ENCODE data around the gene SRPK2. TPM values are rescaled to one million over a fixed set of nuclear protein-coding genes. Genes with fewer than 3 reads are reported as not detected.

Gene SRPK2
- total and polyA plus RNA-seq, 2 of the 8 experiments (the other 6 are each of a cell fraction or from before 2014, with no cell fraction given): 10.0 to 47.1 TPM

- no peak overlapping the region for H2AFZ ChIP-seq (ENCODE audit: low read length)
- no peaks in the 10 kb centered on the region for H3K36me3 ChIP-seq (ENCODE audit: control insufficient read depth in 2 of 4, insufficient read depth in 4 of 4, low read length in 3 of 4)
- H3K4ac ChIP-seq (replicated peaks; ENCODE audit: insufficient read length, low read depth, low read length): no peak overlapping the region
- H3K27ac ChIP-seq (ENCODE audit: low read depth, low read length): no peak overlapping the region
- no peak overlapping the region for H3K9ac ChIP-seq (replicated peaks in 1 of 4; ENCODE audit: extremely low read depth in 1 of 4, low read depth in 3 of 4, low read length in 3 of 4)
- H2BK120ac ChIP-seq (replicated peaks; ENCODE audit: low read depth, low read length): no peak overlapping the region
- peaks cover 0 to 3% (median 0%) of the 10 kb centered on the region in 4 experiments; a peak in 2 of 7 replicates for H3K4me1 ChIP-seq (replicated peaks in 1 of 4; ENCODE audit: control insufficient read depth in 3 of 4, insufficient read depth in 4 of 4, low read length in 3 of 4)
- no peaks in the 10 kb centered on the region for H3K9me3 ChIP-seq (ENCODE audit: insufficient read depth in 2 of 2, low read depth in 1 of 2, low read length in 1 of 2)
- ChIA-PET POLR2A (ENCODE audit: partially characterized antibody) (interaction anchor here (0.6 kb wide), 1 partner anchor 186 kb away, joined by 3 read pairs; no protein-coding TSS in a partner anchor), CTCF (ENCODE audit: partially characterized antibody) (interaction anchor here (0.7 kb wide), 1 partner anchor 8 kb away, joined by 3 read pairs; no protein-coding TSS in a partner anchor)
- WGBS, 2 experiments (ENCODE audit: extremely low coverage in 1 of 2, insufficient coverage in 1 of 2, insufficient read length in 1 of 2, insufficient replicate concordance in 2 of 2, low coverage in 1 of 2, low lambda C conversion rate in 2 of 2, missing lambda C conversion rate in 1 of 2): 94% methylated on average over 5 of the region's 5 CpGs; no CpG with 5 or more reads in 1 of the 2 experiments
- DNase-seq (ENCODE audit: low read depth in 1 of 2, low spot score in 2 of 2): no peak
- H3K4me2 ChIP-seq (ENCODE audit: insufficient read depth in 1 of 2, low read depth in 2 of 2, low read length in 2 of 2): no peak overlapping the region
- H4K20me1 ChIP-seq (replicated peaks in 1 of 2; ENCODE audit: control insufficient read depth in 1 of 2, insufficient read depth in 2 of 2, low read length in 2 of 2): peaks cover 2 to 9% of the 10 kb centered on the region in 2 experiments
- H4K91ac ChIP-seq (replicated peaks; ENCODE audit: insufficient read length, low read length): no peak overlapping the region
- no peak overlapping the region for H2AK5ac ChIP-seq (ENCODE audit: low read depth, low read length)
- H3K14ac ChIP-seq (ENCODE audit: insufficient read length): no peak overlapping the region
- H3K56ac ChIP-seq (replicated peaks; ENCODE audit: insufficient read length, low read depth, low read length): no peak overlapping the region
- H4K5ac ChIP-seq (ENCODE audit: insufficient read length, low read depth, low read length): no peak overlapping the region
- H3K23ac ChIP-seq (ENCODE audit: insufficient read length): no peak overlapping the region
- FAIRE-seq: no peak
- no peak overlapping the region for H2BK5ac ChIP-seq (ENCODE audit: low read depth, low read length)
- no peaks in the 10 kb centered on the region for H3K27me3 ChIP-seq (replicated peaks in 1 of 4; ENCODE audit: control insufficient read depth in 3 of 4, extremely low read depth in 1 of 4, insufficient read depth in 3 of 4, low read length in 3 of 4)
- H3K4me3 ChIP-seq (ENCODE audit: extremely low read depth in 1 of 4, insufficient read depth in 2 of 4, low read depth in 3 of 4, low read length in 4 of 4): no peak overlapping the region
- H3K23me2 ChIP-seq (ENCODE audit: low read depth, low read length): no peaks in the 10 kb centered on the region; the same call in 1 of the 2 replicates
- no peak overlapping the region for H3K18ac ChIP-seq (ENCODE audit: extremely low read depth, low read length)
- H4K8ac ChIP-seq (ENCODE audit: extremely low read depth, insufficient read depth, low read length): no peak overlapping the region
- peaks cover 4 to 15% of the 10 kb centered on the region in 2 experiments; a peak in 3 of 4 replicates for H3K79me2 ChIP-seq (ENCODE audit: control insufficient read depth in 1 of 2, insufficient read depth in 2 of 2, low read length in 2 of 2)
- no peak overlapping the region for H2BK15ac ChIP-seq (ENCODE audit: low read length)
- no peak overlapping the region for H2BK12ac ChIP-seq (ENCODE audit: low read depth, low read length)
- H2BK20ac ChIP-seq (ENCODE audit: low read length): no peak overlapping the region
- no peaks in the 10 kb centered on the region for H3K79me1 ChIP-seq (ENCODE audit: low read depth, low read length)
- no peak for TF ChIP-seq HDAC2 (IDR thresholded peaks at IDR 0.05; ENCODE audit: borderline replicate concordance in 1 of 2, low read depth in 2 of 2, low read length in 2 of 2)
- no peak for TF ChIP-seq EZH2 (IDR thresholded peaks at IDR 0.05; ENCODE audit: low read depth, low read length, severe bottlenecking)
- TF ChIP-seq, protein P1, sequence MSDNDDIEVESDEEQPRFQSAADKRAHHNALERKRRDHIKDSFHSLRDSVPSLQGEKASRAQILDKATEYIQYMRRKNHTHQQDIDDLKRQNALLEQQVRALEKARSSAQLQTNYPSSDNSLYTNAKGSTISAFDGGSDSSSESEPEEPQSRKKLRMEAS (IDR thresholded peaks at IDR 0.05): no peak
- TF ChIP-seq KDM1A (IDR thresholded peaks at IDR 0.05; ENCODE audit: borderline replicate concordance, low read length): no peak
- no peak for TF ChIP-seq EGR1 (IDR thresholded peaks at IDR 0.05; ENCODE audit: borderline replicate concordance, low read depth, low read length)
- TF ChIP-seq, protein P2, sequence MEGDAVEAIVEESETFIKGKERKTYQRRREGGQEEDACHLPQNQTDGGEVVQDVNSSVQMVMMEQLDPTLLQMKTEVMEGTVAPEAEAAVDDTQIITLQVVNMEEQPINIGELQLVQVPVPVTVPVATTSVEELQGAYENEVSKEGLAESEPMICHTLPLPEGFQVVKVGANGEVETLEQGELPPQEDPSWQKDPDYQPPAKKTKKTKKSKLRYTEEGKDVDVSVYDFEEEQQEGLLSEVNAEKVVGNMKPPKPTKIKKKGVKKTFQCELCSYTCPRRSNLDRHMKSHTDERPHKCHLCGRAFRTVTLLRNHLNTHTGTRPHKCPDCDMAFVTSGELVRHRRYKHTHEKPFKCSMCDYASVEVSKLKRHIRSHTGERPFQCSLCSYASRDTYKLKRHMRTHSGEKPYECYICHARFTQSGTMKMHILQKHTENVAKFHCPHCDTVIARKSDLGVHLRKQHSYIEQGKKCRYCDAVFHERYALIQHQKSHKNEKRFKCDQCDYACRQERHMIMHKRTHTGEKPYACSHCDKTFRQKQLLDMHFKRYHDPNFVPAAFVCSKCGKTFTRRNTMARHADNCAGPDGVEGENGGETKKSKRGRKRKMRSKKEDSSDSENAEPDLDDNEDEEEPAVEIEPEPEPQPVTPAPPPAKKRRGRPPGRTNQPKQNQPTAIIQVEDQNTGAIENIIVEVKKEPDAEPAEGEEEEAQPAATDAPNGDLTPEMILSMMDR (IDR thresholded peaks at IDR 0.05; ENCODE audit: control extremely low read depth in 1 of 3, insufficient read depth in 1 of 3, low read depth in 1 of 3, low read length in 3 of 3): no peak
- TF ChIP-seq HDAC6 (IDR thresholded peaks at IDR 0.05; ENCODE audit: low read depth, low read length): no peak
- TF ChIP-seq CBX8 (IDR thresholded peaks at IDR 0.05; ENCODE audit: borderline replicate concordance, low read depth, low read length): no peak
- TF ChIP-seq TEAD4 (IDR thresholded peaks at IDR 0.05; ENCODE audit: low read depth, low read length): no peak
- no peak for TF ChIP-seq SP2 (IDR thresholded peaks at IDR 0.05; ENCODE audit: low read length)
- TF ChIP-seq GTF2F1 (IDR thresholded peaks at IDR 0.05; ENCODE audit: borderline replicate concordance, low read depth, low read length): no peak
Measured at GRCh38 chr7:105391429-105391828, 2.7 kb upstream of the SRPK2 start.
